Muscle layer of colon (tissue), 2 donors: ENCODE measurements around the gene STRA6.

Experiments
- H3K27ac ChIP-seq: one replicate; pipeline ENCODE4 v1.7.0; 2013; ENCODE audit warnings: low read depth, mild to moderate bottlenecking, low read length, moderate library complexity
- H3K27me3 ChIP-seq, 2 donors: one replicate each; pipeline ENCODE4 v1.7.0; 2013; ENCODE audit warnings: low read length in 2 of 2, mild to moderate bottlenecking in 2 of 2; ENCODE audit not compliant: insufficient read depth in 2 of 2, control insufficient read depth in 1 of 2
- H3K36me3 ChIP-seq: one replicate; pipeline ENCODE4 v1.7.0; 2013; ENCODE audit warnings: mild to moderate bottlenecking, low read length; ENCODE audit not compliant: insufficient read depth
- H3K4me1 ChIP-seq: one replicate; pipeline ENCODE4 v1.7.0; 2013; ENCODE audit warnings: mild to moderate bottlenecking, low read length; ENCODE audit not compliant: insufficient read depth
- H3K4me3 ChIP-seq, 2 donors: one replicate each; pipeline ENCODE4 v1.7.0; 2013; ENCODE audit warnings: low read length in 2 of 2, low read depth in 1 of 2, mild to moderate bottlenecking in 1 of 2, moderate library complexity in 1 of 2
- H3K9ac ChIP-seq: one replicate; pipeline ENCODE4 v1.7.0; 2013; ENCODE audit warnings: low read length
- H3K9me3 ChIP-seq: one replicate; pipeline ENCODE4 v1.7.0; 2013; ENCODE audit warnings: mild to moderate bottlenecking, low read length
- donor health status: abdominal sarcoma.
- donor health status: Adenocarcinoma of cecum.

The STRA6 gene

DNA sequence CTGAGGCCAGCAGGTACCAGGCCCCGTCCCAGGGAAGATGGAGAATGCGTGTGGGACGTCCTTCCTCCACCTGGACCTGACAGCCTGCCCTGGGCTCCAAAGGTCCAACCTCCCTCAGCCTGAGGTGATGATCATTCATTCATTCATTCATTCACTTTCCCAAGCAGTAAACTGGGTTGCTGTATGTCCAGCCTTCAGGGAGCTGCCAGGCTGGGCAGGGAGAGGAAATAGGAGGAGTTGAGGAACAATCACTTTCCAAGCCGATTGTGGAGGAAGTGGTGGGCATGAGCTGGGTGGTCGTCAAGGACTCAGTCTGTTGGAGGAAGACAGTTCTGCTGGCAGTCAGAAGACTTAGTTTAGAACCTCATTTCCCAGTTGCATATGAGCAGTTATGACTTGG lies 23.3 kb upstream of the STRA6 start:
- Histone ChIP-seq H3K4me1 (no peaks in the 10 kb centered on the region), H3K27me3 (peaks cover 0 to 23% of the 10 kb centered on the region in 2 donors), H3K9me3 (no peaks in the 10 kb centered on the region), H3K36me3 (no peaks in the 10 kb centered on the region), H3K9ac (no peak overlapping the region), H3K4me3 (no peak overlapping the region), H3K27ac (no peak overlapping the region)

DNA sequence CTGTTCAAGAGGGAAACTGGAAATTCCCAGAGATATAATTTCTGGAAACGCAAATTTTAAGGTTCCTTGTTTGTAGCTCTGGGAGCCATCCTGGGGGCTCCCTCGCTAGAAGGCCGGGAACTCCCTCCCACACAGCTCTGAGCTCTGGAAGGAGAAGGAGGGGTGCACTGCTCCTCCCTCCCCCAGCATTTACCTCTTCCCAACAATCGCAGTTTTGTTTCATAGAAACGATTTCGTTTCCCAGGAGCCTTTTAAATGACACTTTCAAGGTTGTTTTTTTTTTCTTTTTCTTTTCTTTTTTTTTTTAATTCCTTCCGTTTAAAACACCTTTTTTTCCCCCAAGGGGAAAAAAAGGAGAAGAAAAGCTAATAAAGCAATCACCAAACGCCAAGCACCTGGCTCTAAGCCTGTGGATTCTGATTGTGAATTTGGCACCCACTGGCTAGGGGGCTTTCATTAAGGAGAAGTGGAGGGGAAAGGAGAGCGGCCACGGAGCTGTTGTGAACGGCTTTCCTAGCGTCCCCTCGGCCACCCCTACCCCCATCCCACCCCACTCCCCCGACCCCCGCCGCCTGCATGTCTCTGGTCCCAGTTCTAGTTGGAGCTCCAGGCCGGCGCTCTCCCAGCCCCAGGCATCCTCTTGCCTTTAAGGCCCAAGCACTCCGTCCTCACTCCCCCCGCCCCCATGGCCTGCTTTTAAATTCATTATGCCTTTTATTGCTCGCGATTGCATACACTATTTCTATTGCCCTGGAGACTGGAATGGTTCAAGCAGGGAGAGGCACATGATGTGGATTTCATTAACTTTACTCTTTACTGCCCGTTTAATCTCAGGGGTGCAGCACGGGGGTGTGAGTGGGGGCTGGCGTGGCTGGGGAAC lies 19.9 kb upstream of the STRA6 start:
- Histone ChIP-seq H3K9ac (no peak overlapping the region), H3K36me3 (no peaks in the 10 kb centered on the region), H3K4me3 (no peak overlapping the region), H3K27ac (no peak overlapping the region), H3K27me3 (peaks cover 0 to 24% of the 10 kb centered on the region in 2 donors), H3K4me1 (no peaks in the 10 kb centered on the region), H3K9me3 (no peaks in the 10 kb centered on the region)

DNA sequence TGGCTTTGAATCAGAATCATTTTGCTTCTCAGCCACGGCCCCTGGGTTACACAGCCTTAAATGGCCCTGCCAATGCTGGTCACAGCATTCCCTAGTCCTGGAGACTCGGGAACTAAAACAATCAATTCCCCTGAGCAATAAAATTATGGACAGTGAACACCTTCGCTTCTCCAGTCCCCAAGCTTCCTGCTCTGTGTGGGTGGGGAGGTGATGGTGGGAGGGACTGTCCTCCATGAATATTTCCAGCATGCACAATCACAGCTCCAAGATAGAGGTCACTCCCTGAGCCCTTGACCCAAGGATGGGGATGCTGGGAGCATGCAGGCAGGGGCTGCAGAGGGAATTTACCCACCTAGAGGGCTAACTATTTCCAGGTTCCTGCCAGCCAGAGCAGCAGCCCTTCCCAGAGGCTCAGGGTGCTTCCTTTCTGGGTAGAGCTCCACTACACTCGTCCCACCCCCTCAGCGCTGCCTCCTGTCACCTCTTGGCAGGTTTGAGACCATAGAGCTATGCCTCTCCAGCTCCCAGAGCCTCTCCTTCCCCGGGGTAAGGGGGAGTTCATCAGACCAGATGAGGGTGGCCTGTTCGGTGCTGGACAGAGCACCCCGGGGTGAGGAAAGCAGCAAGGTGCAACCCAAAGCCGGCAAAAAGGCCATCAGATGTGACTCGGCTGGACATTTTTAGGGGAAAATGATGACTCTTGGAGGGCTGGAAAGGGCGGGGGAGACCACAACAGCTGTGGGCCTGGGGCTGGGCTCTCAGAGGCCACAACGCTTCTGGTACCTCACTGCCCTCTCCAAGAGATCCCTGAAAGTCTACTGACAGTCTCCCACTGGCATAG lies 19.0 kb upstream of the STRA6 start:
- no peaks in the 10 kb centered on the region for H3K9me3 ChIP-seq
- no peak overlapping the region for H3K9ac ChIP-seq
- no peak overlapping the region for H3K27ac ChIP-seq
- no peaks in the 10 kb centered on the region for H3K4me1 ChIP-seq
- no peak overlapping the region for H3K4me3 ChIP-seq
- H3K27me3 ChIP-seq: peaks cover 0 to 28% of the 10 kb centered on the region in 2 donors
- H3K36me3 ChIP-seq: no peaks in the 10 kb centered on the region

DNA sequence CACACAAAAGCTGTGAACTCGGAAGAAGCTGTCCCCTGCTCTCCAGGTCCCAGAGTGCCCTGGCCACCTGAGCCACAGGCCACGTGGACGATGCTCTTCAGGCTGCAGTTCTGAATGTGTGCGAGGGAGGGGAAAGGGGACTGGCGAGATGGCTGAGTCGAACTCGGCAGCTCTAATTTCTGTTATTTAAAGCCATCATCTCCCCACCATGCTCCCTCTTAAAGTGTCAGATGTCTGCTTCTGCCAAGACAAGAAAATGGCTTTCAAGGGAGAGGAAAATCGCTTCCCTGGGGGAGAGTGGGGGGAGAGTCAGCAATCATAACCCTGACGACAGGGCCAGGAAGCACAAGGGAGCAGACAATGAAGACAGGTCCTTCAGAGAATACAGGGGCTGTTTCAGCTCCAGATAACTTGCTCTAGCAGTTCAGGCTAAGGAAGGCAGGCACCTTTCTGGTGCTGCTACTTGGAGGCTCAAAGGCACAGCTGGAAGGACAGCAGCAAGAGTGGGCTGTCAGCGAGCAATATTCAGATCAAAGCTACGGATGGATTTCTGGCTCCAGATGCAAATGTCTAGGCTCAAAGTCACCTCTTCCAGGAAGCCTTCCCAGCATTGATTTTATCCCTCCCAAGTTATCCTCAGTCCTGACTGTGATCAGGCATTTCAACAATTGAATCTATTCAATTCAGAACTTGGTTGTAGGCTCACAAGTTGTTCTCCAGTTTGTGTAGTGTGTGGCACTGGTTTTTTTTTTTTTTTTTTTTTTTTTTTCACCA lies 18.1 kb upstream of the STRA6 start:
- H3K4me1 ChIP-seq: no peaks in the 10 kb centered on the region
- H3K27me3 ChIP-seq: peaks cover 0 to 28% of the 10 kb centered on the region in 2 donors
- H3K9me3 ChIP-seq: no peaks in the 10 kb centered on the region
- no peak overlapping the region for H3K27ac ChIP-seq
- H3K4me3 ChIP-seq: no peak overlapping the region
- H3K9ac ChIP-seq: no peak overlapping the region
- no peaks in the 10 kb centered on the region for H3K36me3 ChIP-seq

DNA sequence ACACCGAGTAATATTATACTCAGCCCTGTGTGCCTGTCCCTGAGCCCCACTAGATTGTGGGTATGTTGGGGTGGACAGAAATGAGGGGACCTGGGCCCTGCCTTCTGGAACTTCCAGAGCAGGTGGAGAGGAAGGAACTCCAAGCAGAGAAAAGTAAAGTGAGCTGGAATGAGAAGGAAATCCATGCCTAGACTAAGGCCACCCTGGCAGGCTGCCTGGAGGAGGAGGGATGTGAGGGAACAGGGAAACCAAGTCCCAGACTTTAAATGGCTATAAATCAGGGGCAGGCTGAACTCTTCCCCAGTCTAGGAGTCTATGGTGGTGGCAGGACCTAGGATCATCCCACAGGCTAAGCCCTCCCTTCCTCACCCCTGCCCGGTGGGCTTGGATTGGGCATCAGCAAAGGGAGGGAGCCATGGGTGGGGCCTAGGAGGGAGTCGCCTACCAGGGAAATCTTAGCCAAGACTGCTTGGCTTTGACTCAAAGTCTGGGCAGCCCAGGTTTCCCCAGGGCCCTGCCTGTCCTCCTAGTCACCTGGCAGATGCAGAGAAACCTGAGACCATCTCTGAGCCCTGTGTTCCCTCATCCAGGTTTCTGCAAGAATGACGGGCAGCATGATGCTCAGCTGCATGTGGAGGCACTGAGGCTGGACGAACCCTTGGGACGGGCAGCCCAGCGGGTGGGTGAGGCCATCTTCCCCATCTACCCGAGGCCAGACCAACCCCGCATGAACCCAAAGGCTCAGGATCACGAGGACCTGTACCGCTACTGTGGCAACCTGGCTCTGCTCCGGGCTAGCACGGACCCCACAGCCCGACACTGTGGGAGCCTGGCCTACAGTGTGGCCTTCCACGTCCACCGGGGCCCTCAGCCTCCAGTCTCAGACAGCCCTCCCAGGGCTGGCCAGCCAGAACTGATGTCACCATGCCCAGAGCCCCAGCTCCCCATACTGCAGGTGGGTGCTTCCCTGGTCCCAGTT lies 15.6 kb upstream of the STRA6 start:
- Histone ChIP-seq H3K4me1 (no peaks in the 10 kb centered on the region), H3K9me3 (no peaks in the 10 kb centered on the region), H3K4me3 (no peak overlapping the region), H3K36me3 (no peaks in the 10 kb centered on the region), H3K27ac (no peak overlapping the region), H3K9ac (no peak overlapping the region), H3K27me3 (peaks cover 0 to 19% of the 10 kb centered on the region in 2 donors)

DNA sequence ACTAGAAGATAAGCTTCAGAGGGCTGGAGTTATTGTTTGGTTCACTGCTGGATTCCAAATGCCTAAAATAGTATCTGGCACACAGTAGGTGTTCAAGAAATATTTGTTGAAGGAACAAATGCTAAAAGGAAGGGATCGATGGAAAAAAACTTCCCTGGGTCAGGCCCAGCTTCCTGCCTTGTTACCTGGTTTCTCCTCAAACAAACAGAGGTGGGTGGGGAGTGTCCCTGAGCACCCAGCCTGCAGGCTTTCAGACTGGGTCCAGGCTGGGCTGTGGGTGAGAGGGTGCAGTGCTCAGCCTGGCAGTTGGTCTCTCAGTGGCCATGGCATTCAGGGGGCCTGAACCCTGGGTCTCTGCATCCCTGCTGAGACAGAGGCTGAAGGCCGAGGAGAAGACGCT lies 14.4 kb upstream of the STRA6 start:
- Histone ChIP-seq H3K27me3 (peaks cover 0 to 15% of the 10 kb centered on the region in 2 donors), H3K9me3 (no peaks in the 10 kb centered on the region), H3K9ac (no peak overlapping the region), H3K4me1 (no peaks in the 10 kb centered on the region), H3K36me3 (no peaks in the 10 kb centered on the region), H3K27ac (no peak overlapping the region), H3K4me3 (no peak overlapping the region)

DNA sequence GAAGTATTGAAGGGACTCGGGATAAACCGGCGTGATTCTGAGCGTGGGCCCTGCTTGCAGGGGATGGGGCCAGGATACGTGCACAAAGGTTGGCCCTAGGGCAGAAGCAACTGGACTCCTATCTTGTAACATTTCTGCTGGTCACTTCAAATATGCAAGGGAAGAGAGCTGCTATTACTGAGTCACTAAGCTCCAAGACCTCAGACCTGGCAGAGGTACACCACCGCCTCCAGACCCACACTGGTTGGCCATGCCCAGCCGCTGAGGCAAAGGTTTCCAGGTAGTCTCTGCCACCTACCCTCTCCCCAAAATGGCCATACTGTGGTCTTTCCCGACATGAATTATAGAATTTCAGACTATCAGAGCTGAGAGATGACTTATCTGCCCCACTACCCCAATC lies 13.4 kb upstream of the STRA6 start:
- Histone ChIP-seq H3K4me3 (no peak overlapping the region), H3K9me3 (no peaks in the 10 kb centered on the region), H3K27me3 (peaks cover 0 to 15% of the 10 kb centered on the region in 2 donors), H3K36me3 (no peaks in the 10 kb centered on the region), H3K4me1 (no peaks in the 10 kb centered on the region), H3K9ac (no peak overlapping the region), H3K27ac (no peak overlapping the region)

DNA sequence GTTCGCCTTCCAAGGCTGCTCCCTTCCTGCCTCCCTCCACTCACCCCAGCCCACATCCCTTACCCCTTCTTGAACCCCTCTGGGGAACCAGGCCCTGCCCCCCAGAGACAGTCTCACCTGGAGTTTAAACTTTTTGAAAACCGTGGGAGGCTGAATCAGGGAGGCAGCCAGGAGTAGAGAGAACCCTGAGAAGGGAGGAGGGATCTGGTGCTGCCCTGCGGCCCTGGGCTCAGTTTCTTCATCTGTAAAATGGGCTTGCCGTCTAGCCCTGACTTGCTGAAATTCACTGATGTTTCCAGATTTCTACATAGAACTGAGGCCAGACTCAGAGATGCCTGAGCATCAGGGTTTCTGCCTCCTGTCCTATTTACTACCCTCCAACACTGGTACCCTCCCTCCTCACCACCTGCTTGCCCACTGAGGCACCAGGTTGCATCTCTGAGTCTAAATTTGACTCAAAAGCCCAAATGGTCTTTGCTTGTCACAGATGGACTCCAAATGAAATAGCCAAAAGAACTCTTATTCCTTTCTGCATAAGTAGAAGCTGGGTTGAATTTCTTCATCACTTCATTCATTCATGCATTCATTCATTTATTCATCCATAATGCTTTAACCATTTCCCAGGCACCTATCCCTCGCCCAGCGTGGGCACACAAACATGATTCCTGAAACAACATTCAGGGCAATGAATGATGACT lies 11.9 kb upstream of the STRA6 start:
- H3K9ac ChIP-seq: no peak overlapping the region
- H3K27ac ChIP-seq: no peak overlapping the region
- no peaks in the 10 kb centered on the region for H3K9me3 ChIP-seq

DNA sequence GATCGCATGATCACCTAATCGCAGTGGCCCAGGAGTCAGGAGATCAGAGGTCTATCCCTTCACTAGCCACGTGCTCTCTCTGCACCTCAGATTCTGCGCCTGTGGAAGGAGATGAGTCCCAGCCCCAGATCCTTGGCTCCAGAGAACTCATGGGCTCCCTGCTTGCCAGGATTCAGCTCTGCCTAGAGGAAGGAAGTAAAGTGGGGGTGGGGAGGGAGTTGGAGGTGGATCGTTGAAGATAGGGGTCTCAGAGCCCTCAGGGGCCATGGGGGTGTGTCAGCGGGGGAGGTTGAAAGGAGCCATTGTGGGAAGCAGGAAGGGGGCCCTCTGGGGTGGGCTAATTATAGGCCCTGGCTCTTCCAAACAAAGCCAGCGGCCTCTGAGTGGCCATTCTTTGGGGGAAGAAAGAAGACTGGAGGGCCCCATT lies 11.3 kb upstream of the STRA6 start:
- H3K4me1 ChIP-seq: no peaks in the 10 kb centered on the region
- H3K36me3 ChIP-seq: no peaks in the 10 kb centered on the region
- no peaks in the 10 kb centered on the region for H3K9me3 ChIP-seq
- H3K27ac ChIP-seq: no peak overlapping the region
- H3K27me3 ChIP-seq: peaks cover 0 to 15% of the 10 kb centered on the region in 2 donors
- H3K9ac ChIP-seq: no peak overlapping the region
- no peak overlapping the region for H3K4me3 ChIP-seq

More for the DNA sequence above, 11.9 kb upstream of the STRA6 start:
- no peaks in the 10 kb centered on the region for H3K36me3 ChIP-seq
- H3K27me3 ChIP-seq: peaks cover 0 to 15% of the 10 kb centered on the region in 2 donors
- no peaks in the 10 kb centered on the region for H3K4me1 ChIP-seq
- H3K4me3 ChIP-seq: no peak overlapping the region

DNA sequence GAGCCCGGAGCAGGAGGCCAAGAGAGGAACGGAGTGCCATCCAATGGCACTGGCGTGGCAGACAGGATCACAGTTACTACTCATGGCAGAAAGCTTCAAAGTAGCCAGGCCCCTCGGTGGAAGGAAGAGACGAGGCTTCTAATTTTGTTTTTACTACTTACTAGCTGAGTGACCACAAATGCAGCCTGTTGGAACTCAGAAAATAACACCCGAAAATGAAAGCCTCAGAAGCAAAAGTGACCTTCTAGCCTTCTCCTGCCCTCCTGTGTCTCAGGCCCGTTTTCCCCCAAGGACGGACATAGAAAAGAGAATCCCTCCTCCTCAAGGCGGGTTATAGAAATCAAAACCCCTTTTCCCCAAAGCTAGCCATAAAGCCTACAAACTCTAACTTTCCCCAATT lies 9.9 kb upstream of the STRA6 start:
- Histone ChIP-seq H3K4me3 (no peak overlapping the region), H3K9me3 (no peaks in the 10 kb centered on the region), H3K9ac (no peak overlapping the region), H3K27me3 (peaks cover 0 to 9% of the 10 kb centered on the region in 2 donors), H3K4me1 (no peaks in the 10 kb centered on the region), H3K27ac (no peak overlapping the region), H3K36me3 (no peaks in the 10 kb centered on the region)
